Stimulated activated CD8-positive, alpha-beta memory T cell treated with anti-CD3 and anti-CD28 coated beads, Interleukin-4, amount 100 ng/mL, for 24 hours (primary cell): ENCODE results near the gene HOXA6.

Experiments
- DNase-seq: peaks from one replicate; pipeline ENCODE4 v3.0.0-alpha.2; 2020; ENCODE audit warnings: low read depth

Gene HOXA6

DNA sequence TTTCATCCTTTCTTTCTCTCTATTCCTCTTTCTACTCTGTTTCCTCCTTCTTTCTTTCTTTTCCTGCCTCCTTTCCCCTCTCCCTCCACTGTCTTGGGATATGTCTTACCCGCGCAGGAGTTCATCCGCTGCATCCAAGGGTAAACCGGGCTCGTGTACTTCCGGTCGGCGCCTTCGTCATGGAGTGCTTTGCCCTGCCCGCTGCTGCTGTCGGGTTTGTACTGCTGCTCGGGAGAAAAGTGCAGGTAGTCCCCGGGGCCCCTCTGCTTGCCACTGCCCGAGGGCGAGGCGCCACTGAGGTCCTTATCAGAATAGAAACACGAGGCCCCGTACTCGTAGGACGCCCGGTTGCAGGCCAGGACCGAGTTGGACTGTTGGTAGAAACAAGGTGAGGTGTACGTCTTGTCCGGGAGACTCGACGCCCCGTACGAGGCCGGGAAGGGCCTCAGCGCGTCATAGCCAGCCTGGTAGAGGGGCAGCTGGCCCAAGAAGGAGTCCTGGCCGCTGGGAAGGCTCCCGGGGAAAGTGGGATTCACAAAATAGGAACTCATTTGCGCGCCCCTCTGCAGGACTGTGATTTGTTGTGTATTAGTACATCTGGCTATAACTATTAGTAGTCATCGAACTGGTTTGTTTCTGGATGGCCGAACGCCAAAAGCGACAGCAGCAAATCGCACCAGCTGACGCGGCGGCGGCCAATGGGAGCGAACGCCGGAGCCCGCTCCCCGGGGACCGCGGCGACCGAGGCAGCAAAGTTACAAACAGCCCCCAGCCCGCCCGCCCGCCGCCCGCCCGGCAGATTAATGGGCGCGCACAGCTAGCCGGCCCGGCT, at the start of gene HOXA6:
HOXA6 (minus strand) TSS at position 576 of the 832 bp plus-strand sequence; CDS start at position 551, 25 bp downstream.
- DNase-seq = no peak

DNA sequence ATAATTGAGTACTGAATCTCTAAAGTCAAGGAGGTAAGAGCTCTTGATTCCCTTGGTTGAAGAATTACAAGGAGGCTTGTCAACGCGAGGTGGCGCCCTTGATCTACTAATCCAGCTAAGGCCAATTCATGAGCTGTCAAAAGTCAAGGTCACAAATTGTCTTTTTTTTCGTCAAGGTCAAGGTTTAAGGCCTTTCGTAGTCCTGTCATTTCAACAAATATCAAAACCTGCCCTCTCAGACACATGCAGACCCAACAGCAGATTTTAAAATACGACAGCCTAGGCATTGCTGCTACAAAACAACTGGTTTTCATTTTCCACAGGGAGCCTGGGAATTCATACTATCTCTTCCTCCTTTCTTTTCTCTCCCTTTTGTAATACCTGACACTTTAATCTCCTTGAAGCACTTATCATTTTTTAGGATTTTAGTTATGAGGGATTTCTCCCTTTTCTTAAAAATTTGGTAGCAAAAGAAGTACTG, 48.8 kb upstream of the HOXA6 start:
- DNase-seq = peak; percentile 74

DNA sequence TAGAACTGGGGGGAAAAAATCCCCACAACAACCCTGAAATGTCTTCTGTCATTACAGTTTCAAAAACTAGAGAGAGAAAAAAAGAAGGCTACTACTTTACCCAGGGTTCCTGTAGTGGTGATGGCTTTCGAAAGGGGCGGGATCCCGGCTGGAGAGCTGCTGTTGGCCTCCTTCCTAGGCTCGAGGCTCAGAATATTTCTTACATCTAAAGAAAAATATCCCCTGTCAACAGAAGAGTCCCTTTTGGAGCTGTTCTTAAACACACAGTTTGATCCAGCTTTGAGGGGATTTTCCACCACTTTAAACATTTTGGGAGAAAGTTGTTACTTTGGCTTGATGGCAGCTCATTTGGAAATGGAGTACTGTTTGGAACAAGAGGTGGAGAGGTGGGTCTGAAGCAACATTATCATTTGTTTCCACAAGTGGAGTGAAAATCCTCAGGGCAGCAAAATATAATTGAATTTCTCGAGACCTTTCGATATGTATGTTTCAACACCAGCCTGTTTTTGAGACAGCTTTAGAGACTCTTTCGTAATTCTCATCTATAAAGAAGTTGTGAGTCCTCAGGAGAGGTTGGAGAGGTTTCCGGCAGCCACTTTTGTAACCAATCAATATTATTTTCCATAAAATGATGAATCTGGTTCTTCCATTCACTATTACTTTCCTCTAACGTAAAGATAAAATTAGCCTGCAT, 47.3 kb upstream of the HOXA6 start:
- DNase-seq = no peak

DNA sequence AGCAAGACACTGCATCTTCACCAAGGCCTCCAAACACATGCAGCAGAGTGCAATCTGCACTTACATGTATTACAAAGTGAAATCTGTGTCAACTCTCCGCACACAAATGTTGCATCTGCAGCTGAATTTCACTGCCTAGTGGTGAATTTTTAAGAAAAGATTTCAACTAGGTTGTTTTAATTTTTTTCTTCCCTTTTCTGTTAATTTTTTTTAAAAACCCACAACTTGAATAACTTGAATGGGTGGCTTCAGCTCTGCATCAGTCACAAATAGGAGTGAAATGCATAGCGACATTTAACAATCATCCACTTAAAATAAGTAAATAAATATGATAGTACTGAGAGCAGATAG, 46.4 kb upstream of the HOXA6 start:
- DNase-seq = no peak

DNA sequence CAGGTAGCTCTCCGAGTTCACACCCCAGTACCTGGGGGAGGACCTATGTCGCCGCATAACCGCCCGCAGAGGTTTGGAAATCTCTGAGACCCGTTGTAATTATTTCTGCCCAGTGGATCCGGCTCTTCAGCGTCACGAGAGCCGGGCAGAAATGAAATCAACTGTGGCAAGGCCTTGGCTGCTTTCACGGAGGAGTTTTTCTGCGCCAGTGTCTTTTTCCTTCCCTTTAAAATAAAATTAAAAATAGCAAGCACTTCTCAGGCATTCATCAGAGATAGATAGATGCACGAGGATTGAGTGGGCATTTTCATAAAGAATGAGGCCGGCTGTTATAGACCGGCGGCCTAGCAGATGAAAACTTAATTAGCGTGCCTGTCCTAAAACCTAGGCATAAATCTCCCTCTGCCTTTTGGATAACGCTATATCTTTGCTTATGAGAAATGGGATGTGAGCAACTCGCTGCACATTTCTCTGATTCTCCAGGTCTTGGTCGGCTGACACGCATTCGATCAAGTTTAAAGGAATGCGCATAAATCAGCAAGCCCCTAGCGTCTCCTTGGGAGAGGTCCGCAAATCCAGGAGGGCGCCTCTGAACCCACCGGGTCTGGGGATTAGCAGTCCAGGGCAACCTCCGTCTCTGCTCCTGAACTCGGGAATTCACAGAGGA, 45.9 kb upstream of the HOXA6 start:
- DNase-seq = no peak

DNA sequence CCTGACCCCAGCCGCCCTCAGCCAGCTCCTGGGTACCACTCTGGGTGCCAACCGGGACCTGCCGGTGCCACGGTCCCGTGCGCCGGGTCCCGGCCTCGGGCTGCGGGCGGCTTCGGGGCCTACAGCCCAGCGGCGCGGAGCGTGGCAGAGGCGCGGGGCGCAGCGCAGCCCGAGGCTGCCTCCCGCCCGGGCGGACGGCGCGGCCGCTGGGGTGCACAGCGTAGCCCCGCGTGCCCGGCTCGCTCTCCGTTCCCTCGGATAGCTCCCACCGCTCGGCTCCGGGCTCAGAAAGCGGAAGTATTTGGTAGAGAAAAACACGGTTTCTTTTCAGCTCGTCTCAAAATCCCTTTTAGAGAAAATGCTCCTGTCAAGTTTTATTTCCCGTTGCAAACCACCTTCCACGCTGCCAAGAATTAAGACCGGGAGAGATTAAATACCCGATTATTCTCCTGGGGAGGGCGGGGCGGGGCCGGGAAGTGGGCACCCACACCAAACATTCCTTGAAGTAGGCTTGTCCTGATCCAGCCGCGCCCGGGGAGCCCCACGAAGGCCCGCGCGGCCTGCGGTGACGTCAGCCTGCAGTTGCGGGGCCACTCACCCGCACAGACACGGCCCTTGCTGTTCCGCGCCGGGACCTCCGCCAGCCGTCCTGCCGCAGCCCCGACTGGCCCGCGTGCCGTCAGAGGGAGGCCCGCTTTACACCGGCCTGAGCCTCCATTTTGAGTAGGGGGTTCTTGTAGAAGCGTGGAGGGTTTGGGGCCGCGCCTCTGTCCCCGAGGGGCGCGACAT, 45.2 kb upstream of the HOXA6 start:
- no peak for DNase-seq

DNA sequence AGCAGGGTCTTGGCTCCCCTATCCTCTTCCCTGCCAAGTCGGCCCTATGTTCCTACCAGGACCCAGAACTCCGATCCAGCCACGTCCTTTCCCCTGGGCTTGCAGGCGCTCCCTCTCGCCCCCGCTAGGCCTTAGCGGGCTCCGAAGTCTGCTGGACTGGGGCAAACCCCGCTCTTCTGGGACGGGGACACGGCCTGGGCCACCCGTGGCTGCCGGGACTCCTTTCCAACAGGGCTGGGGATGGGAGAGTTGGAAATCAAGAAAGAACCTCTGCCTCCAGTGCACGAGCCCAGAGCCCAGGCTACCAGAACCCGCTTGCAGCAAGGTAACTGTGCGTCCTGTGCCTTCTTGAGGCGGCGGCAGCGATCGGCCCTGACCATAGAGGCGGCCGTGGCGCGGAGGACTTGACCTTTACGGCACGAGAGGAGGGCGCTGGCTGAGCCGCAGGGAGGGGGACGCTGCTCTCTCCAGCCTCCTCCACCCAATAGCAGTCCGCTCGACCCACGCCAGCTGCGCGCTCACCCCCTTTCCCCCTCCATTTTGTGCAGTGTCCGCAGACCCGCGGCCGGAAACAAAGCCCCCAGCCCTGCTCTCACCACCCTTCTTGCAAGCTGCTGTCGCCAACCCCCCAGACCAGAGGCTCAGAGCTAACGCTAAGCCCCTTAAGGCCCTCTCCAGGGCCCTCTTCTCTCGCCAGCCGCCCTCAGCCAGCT, 44.4 kb upstream of the HOXA6 start:
- no peak for DNase-seq

DNA sequence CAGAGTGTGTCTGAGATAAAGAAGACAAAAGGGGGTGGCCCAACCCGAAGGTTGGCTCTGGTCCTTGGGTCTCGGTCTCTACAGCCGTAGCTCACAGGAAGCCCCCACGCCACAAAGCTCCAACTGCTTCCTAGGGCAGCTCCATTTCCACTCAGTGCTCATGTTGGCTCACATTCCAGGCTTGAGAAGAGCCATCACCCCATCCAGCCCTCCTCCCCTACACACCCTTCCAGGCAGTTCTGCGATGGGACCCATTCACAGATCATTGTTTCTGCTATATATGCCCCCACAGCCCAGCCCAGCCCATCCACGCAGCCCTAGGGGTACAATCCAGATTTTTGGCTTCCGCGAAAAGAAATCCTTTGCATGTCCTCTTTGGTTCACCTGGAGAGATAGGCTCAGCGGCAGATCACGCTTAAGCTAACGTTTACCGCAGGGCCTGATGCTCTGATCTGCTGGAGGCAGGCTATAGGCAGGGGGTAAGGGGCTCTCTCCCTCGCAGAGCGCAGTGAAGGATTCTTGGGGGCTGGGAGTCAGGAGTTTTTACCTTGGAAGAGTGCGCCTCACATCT, 43.7 kb upstream of the HOXA6 start:
- no peak for DNase-seq

DNA sequence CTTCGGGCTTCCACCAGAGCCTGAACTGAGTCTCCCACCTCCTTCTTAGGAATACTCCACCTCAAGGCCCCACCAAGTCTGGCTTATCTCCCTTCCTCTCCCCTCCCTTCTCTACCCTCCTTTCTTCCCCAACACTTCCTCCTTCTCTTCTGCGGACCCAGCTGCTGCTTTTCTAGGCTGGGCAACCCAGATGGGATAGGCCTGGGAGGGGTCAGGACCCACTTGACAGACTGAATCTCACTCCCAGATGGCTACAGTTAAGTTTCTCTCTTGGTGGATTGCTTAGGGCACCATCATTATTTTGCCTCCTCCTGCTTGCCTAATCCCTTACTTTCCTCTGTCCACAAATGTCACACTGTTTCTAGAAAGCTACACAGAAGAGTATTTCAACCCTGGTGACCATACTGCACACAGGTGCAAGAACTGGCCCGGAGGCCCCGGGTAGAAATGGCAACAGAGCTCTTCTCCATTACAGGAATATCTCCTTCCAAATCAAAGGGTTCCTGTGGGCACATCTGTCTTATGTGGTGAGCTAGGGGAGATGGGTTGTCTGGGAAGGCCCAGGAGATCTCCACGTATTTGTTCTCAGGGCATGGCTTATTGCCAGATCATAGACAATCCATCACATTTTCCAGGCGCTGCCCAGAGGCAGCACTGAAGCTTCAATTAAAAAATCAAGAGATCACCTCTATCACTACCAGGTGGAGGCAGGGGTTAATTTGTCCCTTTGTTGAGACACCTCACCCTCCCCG, 42.6 kb upstream of the HOXA6 start:
- DNase-seq = no peak

DNA sequence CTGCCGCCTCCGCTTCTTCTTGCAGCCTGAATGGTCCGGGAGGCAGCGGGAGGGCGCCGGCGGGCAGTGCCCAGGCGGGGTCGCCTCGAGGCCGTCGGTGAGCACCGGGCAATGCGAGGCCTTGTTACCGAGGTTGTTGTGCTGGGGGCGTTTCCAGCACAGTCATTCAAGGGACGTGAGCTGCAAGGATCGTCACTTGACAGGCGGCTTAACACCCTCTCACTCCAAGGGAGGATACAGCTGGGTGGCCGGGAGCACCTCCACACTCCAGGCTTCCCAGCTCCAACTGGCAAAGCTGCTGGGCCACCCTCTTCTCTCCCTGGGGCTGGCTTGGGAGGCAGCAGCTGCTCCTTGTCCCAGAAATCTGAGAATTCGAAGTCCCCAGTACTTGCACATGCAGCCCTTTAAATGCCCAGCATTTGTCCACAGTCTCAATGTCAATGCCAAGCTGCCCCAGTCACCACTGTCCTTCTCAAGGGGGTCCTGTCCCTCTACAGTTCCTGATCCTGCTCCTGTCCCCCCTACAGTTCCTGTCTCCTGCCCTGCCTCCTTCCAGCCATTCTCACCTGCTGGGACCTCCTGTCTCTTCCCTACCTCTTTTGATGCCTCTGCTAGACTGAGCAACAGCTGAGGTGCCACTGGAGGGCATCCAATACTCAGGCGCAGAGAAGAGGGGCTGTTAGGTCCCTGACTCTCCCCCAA, 41.9 kb upstream of the HOXA6 start:
- no peak for DNase-seq

DNA sequence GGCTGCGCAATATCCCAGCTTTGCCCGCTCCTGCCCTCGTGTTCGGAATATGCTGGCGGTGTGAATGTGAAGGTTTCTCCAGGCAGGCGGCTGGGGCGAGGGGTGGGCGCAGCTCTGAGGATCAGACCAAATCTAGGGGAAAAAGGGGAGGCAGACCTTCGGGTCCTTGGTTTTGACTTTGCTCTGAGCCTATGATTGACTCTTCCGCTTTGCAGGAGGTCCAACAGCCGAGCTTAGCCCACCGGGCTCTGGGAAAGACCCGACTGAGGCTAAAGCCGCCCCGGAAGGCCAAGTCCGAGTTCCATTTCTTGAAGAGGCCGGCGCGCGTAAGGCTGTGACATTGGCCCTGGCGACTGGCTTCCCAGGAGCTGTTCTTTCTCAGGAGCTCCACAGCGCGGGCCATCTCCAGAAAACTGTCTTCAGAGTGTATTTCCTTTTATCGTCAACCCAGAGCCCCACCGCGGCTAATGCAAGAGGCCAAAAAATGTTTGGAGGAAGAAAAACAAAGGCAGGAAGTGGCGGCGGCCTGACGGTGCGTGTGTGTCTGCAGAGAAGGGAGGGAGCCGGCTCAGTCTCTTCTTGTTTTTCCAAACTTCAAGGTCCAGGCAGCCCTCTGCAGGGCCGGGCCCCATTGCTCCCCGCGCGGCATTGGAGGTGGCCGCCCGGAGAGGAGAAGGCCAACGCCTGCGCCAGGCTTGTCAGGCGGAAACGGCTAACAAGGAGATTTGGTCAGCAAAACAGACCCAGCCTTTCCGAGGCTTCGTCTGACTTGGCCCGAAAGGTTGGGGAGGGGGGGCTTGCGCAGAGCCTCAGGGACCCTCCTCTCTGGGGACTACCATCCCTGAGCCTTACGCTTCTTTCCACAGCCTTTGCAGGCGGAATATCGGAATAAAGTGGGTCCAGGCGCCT, 41.1 kb upstream of the HOXA6 start:
- no peak for DNase-seq

DNA sequence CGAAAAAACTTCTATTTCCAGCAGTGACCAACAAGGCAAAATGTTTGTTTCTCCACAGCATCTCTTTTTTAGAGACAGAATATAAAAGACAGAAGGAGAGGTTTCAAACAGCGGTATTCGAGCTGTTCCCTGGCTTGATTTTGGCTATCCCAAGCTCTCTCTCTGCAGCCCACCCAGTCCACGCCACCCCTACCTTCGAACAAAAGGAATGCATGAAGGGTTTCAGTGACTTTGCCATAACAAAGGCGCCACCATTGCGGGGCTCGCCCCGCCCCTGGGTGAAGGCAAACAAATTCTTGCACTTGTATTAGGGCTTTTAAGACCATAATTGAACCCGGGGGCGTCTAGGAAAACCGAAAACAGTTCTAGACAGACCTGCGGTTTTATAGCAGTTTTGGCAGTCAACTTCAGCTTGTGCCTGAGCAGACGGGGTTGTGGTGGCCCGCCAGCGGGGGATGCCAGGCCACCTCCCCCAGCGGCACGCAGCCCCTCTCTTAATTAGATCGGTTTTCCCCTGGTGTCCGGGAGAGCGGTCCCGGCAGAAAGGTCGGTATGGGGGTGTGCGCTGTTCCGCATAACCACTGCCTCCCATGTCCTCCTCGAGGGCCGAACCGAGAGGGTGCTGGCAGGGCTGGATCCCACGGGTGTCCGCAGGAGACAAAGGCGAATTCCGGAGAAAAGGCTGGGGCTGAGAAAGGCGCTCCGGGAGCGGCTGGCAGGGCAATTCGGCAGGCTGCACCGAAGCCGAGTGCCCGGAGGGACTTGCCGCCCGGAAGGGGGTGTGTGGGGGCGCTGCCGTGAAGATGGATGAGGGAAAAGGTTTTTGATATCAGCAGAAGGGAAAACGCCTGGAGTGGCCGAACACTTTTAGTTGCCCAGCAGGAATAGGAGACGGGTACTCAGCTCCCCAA, 40.2 kb upstream of the HOXA6 start:
- DNase-seq = no peak

DNA sequence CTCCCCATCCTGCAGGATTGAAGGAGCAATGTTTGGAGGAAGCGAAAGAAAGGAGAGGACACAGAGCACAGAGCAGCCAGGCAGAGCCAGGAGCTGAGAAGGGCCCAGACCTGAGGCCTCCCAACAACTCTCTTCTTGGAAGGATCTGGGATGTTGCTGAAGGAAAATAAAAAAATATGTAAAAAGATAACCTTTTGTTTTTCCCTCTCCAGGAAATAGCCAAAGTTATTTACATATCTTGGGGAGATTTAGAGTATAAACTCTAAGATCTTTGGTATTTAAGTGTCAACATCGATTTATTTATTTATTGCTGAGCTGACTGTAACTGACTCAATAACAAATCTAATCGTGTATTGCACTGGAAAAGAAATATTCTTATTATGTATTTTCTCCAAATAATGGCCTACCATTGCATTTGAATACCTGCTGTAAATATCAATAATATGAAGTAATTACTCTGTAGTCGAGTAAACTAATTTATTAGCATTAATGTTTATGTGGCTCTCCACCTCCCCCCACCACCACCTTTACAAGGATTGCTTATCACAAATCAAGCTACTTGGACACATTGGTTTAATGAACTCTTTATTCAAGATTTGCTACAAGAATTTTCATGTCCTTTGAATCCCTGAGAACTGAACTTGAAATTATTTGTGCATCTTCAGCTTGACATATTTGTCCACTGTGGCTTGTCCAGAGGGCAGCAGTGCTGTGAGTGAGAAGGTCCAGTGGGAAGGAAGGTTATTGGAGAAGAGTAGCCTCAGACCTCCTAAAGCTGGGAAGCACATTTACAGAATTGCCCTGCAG, 39.3 kb upstream of the HOXA6 start:
- DNase-seq = no peak

DNA sequence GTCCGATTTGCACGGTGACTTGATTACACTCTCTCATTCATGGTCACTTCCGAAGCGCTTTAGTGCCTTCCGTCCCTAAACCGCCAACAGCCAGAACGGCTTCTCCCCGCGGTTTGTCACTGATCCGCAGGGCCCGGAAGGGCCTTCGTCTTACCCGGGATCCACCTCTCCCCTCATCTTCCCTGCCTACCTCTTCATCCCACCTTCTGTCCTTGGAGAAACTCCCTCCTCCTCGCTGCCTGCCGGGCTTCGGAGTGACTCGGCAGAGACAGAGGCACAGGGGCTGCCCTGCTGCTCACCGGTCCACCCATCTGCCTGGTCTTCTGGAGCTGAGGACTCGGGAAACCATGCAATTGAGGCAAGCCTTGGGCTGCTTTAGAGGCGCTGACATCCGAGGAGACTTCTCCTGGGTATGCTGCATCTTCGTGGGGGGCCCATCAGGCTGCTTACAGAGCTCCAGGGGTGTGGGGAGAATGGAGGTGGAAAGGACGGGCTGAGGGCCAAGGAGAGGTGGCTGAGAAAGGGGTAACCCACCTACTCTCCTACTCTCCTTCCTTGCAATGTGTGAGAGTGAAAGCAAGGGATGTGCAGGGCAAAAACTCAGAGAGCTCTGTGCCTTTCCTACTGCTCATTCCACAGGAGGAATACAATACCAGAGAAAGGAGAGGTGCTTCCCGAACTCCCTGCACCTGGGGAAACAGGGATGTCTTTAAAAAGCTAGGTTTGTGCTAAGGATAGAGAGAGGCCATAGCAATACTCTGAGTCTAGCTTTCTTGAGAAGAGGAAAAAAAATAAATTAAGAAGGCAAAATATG, 38.5 kb upstream of the HOXA6 start:
- no peak for DNase-seq

DNA sequence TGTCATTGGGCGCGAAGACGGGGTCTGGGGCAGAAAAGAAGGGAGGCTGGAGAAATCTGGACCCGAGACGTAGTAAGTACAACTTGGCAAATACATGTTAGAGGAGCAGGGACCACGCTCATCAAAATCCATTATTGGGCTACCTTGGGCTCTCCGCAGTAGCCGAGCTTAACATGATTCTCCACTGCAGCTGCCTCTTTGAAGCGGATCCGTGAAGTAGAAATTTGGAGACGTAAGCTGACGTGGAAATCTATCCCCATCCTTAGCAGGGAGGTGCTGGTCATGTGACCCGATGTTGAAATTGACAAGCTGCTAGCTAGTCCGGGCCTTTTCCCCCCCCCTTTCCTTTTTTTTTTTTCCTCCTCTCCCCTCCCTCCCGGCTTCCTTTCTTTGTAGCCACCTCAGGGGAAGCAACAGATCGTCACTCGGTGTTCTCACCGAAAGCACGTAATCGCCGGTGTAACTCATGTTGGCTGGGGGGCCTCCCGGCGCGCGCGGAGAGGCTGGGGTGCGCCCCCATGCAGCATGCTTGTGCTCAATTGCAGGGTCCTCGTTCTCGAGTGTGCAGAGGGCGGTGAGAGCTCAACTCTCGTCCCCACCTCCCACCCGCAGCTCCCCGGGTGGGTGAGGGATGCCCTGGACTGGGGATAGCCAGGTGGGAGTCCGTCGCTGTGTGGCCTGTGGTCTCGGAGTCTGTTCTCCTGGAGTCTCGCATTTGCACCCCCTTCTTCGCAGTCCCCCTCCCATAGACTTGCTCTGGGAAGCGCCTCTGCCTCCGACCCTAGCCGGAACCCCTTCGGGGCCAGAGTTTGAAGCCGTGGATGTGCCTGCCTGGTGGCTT, 37.7 kb upstream of the HOXA6 start, which contains the start of gene HOXA11:
HOXA11 (minus strand) TSS at position 220 of the 841 bp plus-strand sequence; CDS start at position 132, 88 bp downstream.
- no peak for DNase-seq
